Cardiac septum (tissue), 1 donor: Measurements from ENCODE around the gene OR51B4. TPM values are rescaled to one million over a fixed set of nuclear protein-coding genes. Genes with fewer than 3 reads are reported as not detected.
"Not testable (repeated sequence)": the region's sequence is repeated elsewhere in the genome, so short reads cannot be mapped to it uniquely, and the experiment has no call there.

ENCODE experiments used
- DNase-seq: peaks from one replicate; pipeline ENCODE4 v3.0.0-alpha.2; 2020; ENCODE audit warnings: low spot score
- intact Hi-C: fragments of 100-400 bp; cut with DNase I; formaldehyde crosslinking; loops from one replicate; pipeline ENCODE4 v1.14.0; 2022
- total RNA-seq: library from RNA; stranded (reverse); fragmentation: NEBNext Ultra II Directional; extraction: Animal tissue kit (Norgen Biotek cat#: 25700); gene quantifications from one replicate; pipeline ENCODE4 v1.2.1, GENCODE V29; 2021
- donor health status: DM: no; HTN: no; CAD: no.

OR51B4 gene
- total RNA-seq, 1 donor from 2014 or later: not detected

DNA sequence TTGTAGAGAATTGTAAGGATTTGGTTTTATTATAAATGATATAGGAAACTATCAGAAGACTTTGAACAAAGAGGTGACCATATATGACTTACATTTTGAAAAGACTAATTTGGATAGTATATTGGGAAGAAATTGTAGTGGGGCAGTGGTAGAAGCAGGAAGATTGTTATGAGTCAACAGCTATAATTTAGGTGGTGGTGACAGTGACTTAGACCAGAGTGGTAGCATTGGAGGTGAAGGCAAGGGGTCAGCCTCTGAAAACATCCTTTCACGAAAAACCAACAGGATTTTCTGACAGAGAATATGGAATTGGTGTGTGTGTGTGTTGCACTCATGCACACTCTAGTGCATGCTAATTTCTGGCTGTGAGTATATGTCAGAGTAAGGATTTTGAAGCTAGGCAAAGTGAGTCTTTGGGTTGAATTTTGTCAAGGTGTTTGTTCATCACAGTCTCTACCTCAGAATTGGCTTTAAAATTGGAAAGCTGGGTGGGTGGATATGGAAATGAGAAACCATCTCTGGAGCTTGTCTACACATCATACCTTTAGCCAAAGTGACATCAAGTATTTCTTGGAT lies 23.9 kb downstream of the OR51B4 start:
- DNase-seq: no peak
- intact Hi-C loops: no loop called here

- intact Hi-C loops: no loop called here
- DNase-seq: no peak
These were observed 25.0 kb downstream of the OR51B4 start for GRCh38 chr11:5276697-5277096.

DNA sequence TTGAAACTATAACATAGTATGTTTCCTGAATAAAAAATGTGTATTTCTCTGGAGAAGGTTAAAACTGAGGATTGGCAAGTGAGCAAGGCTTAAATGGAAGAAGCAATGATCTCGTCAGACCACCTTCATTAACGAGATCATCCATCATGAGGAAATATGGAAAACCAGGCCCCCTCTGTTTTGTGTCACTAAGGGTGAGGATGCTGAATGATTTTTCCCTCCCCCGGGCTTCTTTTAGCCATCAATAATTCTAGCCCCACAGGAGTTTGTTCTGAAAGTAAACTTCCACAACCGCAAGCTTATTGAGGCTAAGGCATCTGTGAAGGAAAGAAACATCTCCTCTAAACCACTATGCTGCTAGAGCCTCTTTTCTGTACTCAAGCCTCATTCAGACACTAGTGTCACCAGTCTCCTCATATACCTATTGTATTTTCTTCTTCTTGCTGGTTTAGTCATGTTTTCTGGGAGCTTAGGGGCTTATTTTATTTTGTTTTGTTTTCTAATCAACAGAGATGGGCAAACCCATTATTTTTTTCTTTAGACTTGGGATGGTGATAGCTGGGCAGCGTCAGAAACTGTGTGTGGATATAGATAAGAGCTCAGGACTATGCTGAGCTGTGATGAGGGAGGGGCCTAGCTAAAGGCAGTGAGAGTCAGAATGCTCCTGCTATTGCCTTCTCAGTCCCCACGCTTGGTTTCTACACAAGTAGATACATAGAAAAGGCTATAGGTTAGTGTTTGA lies 26.2 kb downstream of the OR51B4 start:
- no peak for DNase-seq
- intact Hi-C loops: no loop called here

GRCh38 chr11:5274395-5274794 lies 27.4 kb downstream of the OR51B4 start:
- no peak for DNase-seq
- intact Hi-C loops: no loop called here

DNA sequence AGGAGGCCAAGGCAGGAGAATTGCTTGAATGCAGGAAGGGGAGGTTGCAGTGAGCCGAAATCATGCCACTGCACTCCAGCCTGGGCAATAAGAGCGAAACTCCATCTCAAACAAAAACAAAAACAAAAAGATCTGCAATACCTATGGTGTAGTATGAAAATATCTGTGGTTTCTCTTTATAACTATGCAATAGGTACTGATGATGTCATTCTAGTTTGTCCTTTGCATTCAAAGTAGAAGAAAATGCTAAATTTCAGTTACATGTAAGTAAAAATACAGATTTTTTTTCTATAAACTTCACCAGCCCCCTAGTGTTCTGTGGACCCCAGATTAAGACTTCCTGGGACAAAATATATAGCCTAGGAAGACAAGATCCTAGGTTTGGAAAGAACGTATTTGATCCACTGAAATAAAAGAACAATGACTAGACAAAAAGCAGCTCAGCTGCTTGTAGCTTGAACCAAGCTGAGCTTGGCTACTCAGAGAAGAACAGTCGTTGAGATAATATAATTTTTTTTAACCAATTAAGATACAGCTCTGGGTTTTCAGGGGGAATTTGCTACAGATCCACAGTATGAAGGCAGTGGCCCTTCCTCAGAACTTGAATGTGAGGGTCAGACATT lies 29.2 kb downstream of the OR51B4 start:
- intact Hi-C loops: no loop called here
- DNase-seq: no peak

GRCh38 chr11:5269715-5270147 lies 32.0 kb downstream of the OR51B4 start, which contains the start of gene HBE1:
TSS of gene HBE1 (minus strand) at chr11:5269945. CDS start at chr11:5269890, 55 bp downstream.
- no peak for DNase-seq
- intact Hi-C loops: no loop called here

- no peak for DNase-seq
- intact Hi-C loops: no loop called here
These were observed 34.6 kb downstream of the OR51B4 start for GRCh38 chr11:5267033-5267563.

- no peak for DNase-seq
- intact Hi-C loops: no loop called here
These were observed 35.1 kb downstream of the OR51B4 start for GRCh38 chr11:5266609-5267008.

- intact Hi-C loops: no loop called here
- DNase-seq: no peak
These were observed 35.9 kb downstream of the OR51B4 start for GRCh38 chr11:5265832-5266231.

GRCh38 chr11:5258543-5259262 lies 43.0 kb downstream of the OR51B4 start:
- DNase-seq: no peak
- intact Hi-C loops: no loop called here

DNA sequence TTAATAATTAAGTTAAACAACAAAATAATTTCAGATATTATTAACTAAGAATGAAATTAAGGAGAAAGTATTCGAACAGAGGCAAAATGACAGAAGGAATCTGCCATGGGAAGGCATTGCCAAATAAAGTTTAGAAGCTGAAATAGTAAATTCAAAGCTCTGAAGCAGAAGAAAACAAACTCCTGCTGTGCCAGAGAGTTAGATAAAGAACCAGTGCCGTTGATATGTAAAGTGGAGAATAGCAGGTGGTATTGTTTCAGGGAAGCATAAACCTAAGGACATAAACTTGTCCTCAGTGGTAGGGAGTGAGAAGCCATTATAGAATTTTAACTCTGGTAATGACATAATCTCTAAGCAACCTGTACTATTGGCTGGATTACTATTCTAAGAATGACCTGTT lies 44.5 kb downstream of the OR51B4 start:
- intact Hi-C loops: no loop called here
- no peak for DNase-seq

GRCh38 chr11:5254646-5255413 lies 46.9 kb downstream of the OR51B4 start, which contains the start of gene HBG2:
TSS of gene HBG2 (minus strand) at chr11:5254781. CDS start at chr11:5254728, 53 bp downstream.
- intact Hi-C loops, DNase-seq: not testable (repeated sequence)

- intact Hi-C loops, DNase-seq: not testable (repeated sequence)
These were observed 47.7 kb downstream of the OR51B4 start for GRCh38 chr11:5254023-5254422.

DNA sequence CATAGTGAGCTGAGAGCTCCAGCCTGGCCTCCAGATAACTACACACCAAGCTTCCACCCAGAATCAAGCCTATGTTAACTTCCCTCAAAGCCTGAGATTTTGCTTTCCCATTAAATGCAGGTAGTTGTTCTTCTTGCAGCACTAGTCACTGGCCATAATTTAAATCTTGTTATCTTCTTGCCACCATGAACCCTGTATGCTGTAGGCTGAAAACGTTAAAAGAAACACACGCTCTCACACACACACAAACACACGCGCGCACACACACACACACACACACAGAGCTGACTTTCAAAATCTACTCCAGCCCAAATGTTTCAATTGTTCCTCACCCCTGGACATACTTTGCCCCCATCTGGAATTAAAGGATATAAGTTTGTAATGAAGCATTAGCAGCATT lies 48.3 kb downstream of the OR51B4 start:
- DNase-seq, intact Hi-C loops: not testable (repeated sequence)

- intact Hi-C loops: no loop called here
- DNase-seq: no peak
These were observed 48.9 kb downstream of the OR51B4 start for GRCh38 chr11:5252919-5253265.

GRCh38 chr11:5252192-5252918 lies 49.4 kb downstream of the OR51B4 start:
- no peak for DNase-seq
- intact Hi-C loops: no loop called here

DNA sequence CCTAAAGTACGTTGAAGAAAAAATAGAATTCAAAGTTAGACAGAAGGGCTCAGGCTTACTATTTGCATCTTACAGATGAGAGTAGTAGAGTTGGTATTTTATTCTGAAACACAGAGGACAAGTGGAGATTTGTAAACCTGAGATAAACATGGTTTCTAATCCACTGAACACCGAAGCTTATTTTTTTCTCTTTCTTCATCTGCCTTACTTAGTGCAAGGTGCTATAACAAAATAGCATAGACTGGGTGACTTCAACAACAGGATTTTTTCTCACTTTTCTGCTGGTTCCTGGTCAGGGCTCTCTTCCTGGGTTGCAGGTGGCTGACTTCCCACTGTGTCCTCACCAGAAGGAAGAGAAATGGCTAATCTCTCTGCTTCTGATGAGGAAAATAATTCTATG lies 50.0 kb downstream of the OR51B4 start:
- intact Hi-C loops: no loop called here
- DNase-seq: no peak
